Measurements from ENCODE around the gene VWA8.

- no peak for TF ChIP-seq GATA2 (IDR thresholded peaks at IDR 0.05; ENCODE audit: low read depth, low read length)
- TF ChIP-seq GATA3 (IDR thresholded peaks at IDR 0.05; ENCODE audit: low read depth, low read length): no peak
These were observed 169.9 kb downstream of the VWA8 start for GRCh38 chr13:41791056-41791455.
